ENCODE results near the gene TMEM170A.

DNA sequence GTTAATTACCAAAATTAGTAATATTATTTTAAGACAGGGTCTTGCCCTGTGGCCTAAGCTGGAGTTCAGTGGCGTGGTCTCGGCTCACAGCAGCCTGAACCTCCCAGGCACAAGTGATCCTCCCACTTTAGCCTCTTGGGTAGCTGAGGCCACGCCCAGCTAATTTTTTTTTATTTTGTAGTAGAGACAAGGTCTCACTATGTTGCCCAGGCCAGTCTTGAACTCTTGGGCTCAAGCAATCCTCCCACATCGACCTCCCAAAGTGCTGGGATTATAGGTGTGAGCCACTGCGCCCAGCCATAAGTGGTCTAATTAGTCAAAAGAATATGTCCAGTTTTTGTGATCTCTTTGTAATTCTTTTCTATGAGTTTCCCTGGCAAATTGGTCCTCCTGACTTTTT, 19.2 kb downstream of the TMEM170A start:
- TF ChIP-seq, protein P1, sequence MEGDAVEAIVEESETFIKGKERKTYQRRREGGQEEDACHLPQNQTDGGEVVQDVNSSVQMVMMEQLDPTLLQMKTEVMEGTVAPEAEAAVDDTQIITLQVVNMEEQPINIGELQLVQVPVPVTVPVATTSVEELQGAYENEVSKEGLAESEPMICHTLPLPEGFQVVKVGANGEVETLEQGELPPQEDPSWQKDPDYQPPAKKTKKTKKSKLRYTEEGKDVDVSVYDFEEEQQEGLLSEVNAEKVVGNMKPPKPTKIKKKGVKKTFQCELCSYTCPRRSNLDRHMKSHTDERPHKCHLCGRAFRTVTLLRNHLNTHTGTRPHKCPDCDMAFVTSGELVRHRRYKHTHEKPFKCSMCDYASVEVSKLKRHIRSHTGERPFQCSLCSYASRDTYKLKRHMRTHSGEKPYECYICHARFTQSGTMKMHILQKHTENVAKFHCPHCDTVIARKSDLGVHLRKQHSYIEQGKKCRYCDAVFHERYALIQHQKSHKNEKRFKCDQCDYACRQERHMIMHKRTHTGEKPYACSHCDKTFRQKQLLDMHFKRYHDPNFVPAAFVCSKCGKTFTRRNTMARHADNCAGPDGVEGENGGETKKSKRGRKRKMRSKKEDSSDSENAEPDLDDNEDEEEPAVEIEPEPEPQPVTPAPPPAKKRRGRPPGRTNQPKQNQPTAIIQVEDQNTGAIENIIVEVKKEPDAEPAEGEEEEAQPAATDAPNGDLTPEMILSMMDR (conservative IDR thresholded peaks at IDR 0.05; ENCODE audit: low read depth, low read length) = no peak
- no peak for TF ChIP-seq EZH2phosphoT487 (IDR thresholded peaks at IDR 0.05; ENCODE audit: borderline replicate concordance, low read length)

Data from PC-3 (cell line).